PFSK-1 (cell line): ENCODE data around the gene CTNND2.

Source experiments
- FOXP2 ChIP-seq: optimal IDR thresholded peaks from 2 replicates; pipeline ENCODE3; 2011; ENCODE audit warnings: borderline replicate concordance, control low read depth, inconsistent platforms; ENCODE audit not compliant: insufficient read depth; ENCODE audit errors: extremely low read length, extremely low read depth
- POLR2AphosphoS5 ChIP-seq: IDR thresholded peaks from 2 replicates; pipeline ENCODE4 v1.6.1; 2012; ENCODE audit warnings: low read depth, mild to moderate bottlenecking, control low read depth, low read length, moderate library complexity
- REST ChIP-seq, 2 experiments: IDR thresholded peaks; 2 replicates each; pipeline versions ENCODE4 v1.6.1 to v1.8.0; 2011 to 2012; ENCODE audit warnings: low read depth in 2 of 2, low read length in 2 of 2, control low read depth in 1 of 2, inconsistent platforms in 1 of 2, mild to moderate bottlenecking in 1 of 2, moderate library complexity in 1 of 2; ENCODE audit not compliant: insufficient read depth in 1 of 2

- no peak for TF ChIP-seq REST (IDR thresholded peaks at IDR 0.05; ENCODE audit: insufficient read depth in 1 of 2, low read depth in 2 of 2, low read length in 2 of 2)
- TF ChIP-seq FOXP2 = no peak
- TF ChIP-seq POLR2AphosphoS5 = no peak
Measured at GRCh38 chr5:11853796-11854195, 50.5 kb downstream of the CTNND2 start.
